Neutrophil (primary cell): ENCODE data around the gene UGDH.

ENCODE experiments used
- H3K27ac ChIP-seq: fragments of 200-600 bp; sonication (generic); 2 replicates; pipeline ENCODE4 v1.5.1; 2016; ENCODE audit warnings: mild to moderate bottlenecking, moderate library complexity
- H3K27me3 ChIP-seq: fragments of 200-600 bp; sonication (generic); 2 replicates; pipeline ENCODE4 v1.6.0; 2016; ENCODE audit warnings: mild to moderate bottlenecking
- H3K36me3 ChIP-seq: fragments of 200-600 bp; sonication (generic); 2 replicates; pipeline ENCODE4 v1.5.1; 2017
- H3K4me1 ChIP-seq, 2 experiments: fragments of 200-600 bp in 1 of 2; sonication (generic) in 1 of 2; 1 replicate in 1 of 2; 2 replicates in 1 of 2; pipeline versions ENCODE4 v1.5.1 to v1.6.1; 2013 to 2016; ENCODE audit warnings: low read depth in 1 of 2, low read length in 1 of 2, mild to moderate bottlenecking in 1 of 2, moderate library complexity in 1 of 2; ENCODE audit not compliant: control insufficient read depth in 1 of 2, insufficient read depth in 1 of 2
- H3K4me3 ChIP-seq, 2 experiments: fragments of 200-600 bp in 1 of 2; sonication (generic) in 1 of 2; 1 replicate in 1 of 2; 2 replicates in 1 of 2; pipeline ENCODE4 v1.5.1; 2013 to 2016; ENCODE audit warnings: low read depth in 1 of 2, low read length in 1 of 2, mild to moderate bottlenecking in 1 of 2, moderate library complexity in 1 of 2
- H3K9me3 ChIP-seq: fragments of 200-600 bp; sonication (generic); 2 replicates; pipeline ENCODE4 v1.5.1; 2016
- TF ChIP-seq, protein P1 (sequence below): fragments of 200-600 bp; sonication (generic); IDR thresholded peaks from 2 replicates; pipeline ENCODE4 v1.5.1; 2016; ENCODE audit warnings: antibody characterized with exemption

Gene UGDH

DNA sequence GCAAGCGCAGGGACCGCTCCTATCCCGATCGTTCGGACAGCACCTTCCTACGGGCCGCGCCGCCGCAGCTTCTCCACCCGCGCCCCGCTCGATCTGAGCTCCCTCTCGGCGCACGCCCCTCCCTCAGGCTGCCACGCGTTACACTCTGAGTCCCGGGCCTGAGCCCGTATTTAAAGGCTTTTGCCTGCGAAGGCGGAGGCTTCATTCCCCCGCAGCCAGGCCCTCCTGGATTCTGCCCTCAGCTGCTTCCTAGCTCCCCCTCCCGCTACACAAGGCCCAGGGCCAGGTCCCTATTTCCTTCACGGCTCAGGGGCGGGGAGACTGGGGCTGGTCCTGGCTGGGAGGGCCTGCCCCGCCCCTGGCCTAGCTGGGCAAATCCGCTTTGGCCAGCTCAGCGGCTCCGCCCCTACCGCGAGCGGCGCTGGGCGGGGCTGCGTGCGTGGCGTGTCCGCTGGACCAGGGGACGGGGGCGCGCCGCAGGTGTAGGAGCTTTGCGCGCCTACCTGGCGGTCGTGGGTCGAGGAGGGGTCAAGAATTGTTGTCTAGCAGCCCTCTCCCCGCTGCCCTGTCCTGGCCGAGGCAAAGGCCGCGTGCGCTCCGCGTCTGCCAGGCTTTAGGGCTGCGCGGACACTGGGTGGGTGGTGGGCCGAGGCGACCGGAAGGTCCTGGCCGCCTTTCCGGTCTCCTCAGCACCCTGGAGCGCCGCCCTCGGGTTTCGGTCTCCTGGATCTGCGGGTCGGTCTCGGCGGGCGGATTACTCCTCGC, at the start of gene UGDH:
TSS of gene UGDH (minus strand) at position 144 of the 765 bp plus-strand sequence. CDS start 5,927 bp downstream, outside the sequence.
- Histone ChIP-seq H3K4me1 (peaks cover 16 to 19% of the 10 kb centered on the region in 2 experiments), H3K27ac (peak within 1 kb of the TSS; percentile 60), H3K9me3 (no peaks in the 10 kb centered on the region), H3K4me3 (peak within 1 kb of the TSS; percentile 92 to 98), H3K36me3 (no peaks in the 10 kb centered on the region), H3K27me3 (no peaks in the 10 kb centered on the region)
- TF ChIP-seq, protein P1, sequence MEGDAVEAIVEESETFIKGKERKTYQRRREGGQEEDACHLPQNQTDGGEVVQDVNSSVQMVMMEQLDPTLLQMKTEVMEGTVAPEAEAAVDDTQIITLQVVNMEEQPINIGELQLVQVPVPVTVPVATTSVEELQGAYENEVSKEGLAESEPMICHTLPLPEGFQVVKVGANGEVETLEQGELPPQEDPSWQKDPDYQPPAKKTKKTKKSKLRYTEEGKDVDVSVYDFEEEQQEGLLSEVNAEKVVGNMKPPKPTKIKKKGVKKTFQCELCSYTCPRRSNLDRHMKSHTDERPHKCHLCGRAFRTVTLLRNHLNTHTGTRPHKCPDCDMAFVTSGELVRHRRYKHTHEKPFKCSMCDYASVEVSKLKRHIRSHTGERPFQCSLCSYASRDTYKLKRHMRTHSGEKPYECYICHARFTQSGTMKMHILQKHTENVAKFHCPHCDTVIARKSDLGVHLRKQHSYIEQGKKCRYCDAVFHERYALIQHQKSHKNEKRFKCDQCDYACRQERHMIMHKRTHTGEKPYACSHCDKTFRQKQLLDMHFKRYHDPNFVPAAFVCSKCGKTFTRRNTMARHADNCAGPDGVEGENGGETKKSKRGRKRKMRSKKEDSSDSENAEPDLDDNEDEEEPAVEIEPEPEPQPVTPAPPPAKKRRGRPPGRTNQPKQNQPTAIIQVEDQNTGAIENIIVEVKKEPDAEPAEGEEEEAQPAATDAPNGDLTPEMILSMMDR: peak; percentile 18

DNA sequence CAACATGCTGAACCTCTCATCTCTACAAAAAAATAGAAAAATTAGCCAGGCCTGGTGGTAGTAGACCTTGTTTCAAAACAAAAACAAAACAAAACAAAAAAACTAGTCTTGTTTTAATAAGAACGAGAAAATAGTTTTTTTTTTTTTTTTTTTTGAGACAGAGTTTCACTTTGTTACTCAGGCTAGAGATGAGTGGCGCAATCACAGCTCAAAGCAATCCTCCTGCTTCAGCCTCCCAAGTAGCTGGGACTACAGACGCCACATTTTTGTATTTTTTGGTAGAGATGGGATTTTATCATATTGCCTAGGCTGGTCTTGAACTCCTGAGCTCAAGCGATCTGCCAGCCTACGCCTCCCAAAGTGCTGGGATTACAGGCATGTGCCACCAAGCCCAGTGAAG, 47.7 kb upstream of the UGDH start:
- H3K27ac ChIP-seq: no peak overlapping the region
- H3K36me3 ChIP-seq: no peaks in the 10 kb centered on the region
- no peaks in the 10 kb centered on the region for H3K27me3 ChIP-seq
- no peaks in the 10 kb centered on the region for H3K4me1 ChIP-seq
- no peaks in the 10 kb centered on the region for H3K9me3 ChIP-seq
- H3K4me3 ChIP-seq: no peak overlapping the region
- TF ChIP-seq, protein P1: no peak

DNA sequence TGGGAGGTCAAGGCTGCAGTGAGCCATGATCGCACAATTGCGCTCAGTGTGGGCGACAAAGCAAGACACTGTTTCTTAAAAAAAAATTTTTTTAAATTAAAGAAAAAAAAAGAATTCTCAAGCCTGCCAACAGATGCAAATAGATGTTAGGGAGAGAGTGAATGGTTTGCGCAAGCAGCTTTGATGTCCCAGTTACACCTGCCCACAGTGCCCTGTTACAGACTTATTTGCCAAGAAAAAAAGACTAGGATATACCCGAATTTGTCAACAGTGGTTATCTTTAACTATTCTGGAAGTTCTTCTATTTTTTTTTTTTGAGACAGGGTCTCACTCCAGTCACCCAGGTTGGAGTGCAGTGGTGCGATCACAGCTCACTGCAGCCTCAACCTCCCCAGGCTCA, 44.3 kb upstream of the UGDH start:
- no peaks in the 10 kb centered on the region for H3K9me3 ChIP-seq
- no peaks in the 10 kb centered on the region for H3K36me3 ChIP-seq
- H3K27ac ChIP-seq: no peak overlapping the region
- TF ChIP-seq, protein P1: no peak
- H3K4me1 ChIP-seq: no peaks in the 10 kb centered on the region
- H3K4me3 ChIP-seq: no peak overlapping the region
- no peaks in the 10 kb centered on the region for H3K27me3 ChIP-seq

DNA sequence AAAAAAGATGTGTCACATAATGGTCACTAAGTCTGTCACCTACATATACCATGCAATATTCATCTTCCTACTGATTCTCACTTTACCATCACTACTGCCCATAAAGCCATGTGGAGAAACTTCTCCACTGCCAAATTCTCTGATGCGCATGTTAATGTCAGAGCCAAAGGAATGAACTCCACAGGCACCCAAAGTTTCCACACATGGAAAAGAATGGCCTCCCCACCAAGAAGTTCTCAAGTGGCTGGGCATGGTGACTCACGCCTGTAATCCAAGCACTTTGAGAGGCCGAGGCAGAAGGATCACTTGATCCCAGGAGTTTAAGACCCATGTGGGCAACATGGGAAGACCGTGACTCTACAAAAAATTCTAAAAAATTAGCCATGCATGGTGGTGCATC, 43.8 kb upstream of the UGDH start:
- Histone ChIP-seq H3K4me1 (no peaks in the 10 kb centered on the region), H3K36me3 (no peaks in the 10 kb centered on the region), H3K27me3 (no peaks in the 10 kb centered on the region), H3K27ac (no peak overlapping the region), H3K4me3 (no peak overlapping the region), H3K9me3 (no peaks in the 10 kb centered on the region)
- TF ChIP-seq, protein P1: no peak

DNA sequence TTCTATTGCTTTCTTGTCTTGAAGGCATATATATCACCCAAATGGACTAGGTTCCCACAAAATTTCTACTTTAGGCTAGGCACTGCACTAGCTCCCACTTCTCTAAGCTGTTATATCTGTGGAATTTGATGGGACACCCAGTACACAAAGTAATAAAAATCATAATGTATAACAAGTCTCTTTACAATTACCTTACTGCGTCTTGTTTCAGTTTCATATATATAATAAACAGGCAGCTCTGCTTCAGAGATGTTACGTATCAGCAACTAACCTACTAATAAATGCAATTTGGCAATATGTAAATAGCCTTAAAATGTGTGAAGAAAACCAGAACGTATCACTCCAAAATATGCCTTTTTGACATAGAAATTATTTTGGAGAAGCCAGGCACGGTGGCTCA, 42.0 kb upstream of the UGDH start:
- Histone ChIP-seq H3K36me3 (no peaks in the 10 kb centered on the region), H3K4me1 (no peaks in the 10 kb centered on the region), H3K27ac (no peak overlapping the region), H3K9me3 (no peaks in the 10 kb centered on the region), H3K4me3 (no peak overlapping the region), H3K27me3 (no peaks in the 10 kb centered on the region)
- TF ChIP-seq, protein P1: no peak
